HG02571 (cell line): ENCODE measurements around the gene PLAC9.
"Not testable (repeated sequence)": the region's sequence is repeated elsewhere in the genome, so short reads cannot be mapped to it uniquely, and the experiment has no call there.

Experiments
- ATAC-seq: cut with Tn5 transposase; IDR thresholded peaks from one replicate; pipeline ENCODE4 v1.9.1; 2021; ENCODE audit warnings: mild to moderate bottlenecking, moderate library complexity; ENCODE audit not compliant: unreplicated experiment

Gene PLAC9, protein sequence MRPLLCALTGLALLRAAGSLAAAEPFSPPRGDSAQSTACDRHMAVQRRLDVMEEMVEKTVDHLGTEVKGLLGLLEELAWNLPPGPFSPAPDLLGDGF

DNA sequence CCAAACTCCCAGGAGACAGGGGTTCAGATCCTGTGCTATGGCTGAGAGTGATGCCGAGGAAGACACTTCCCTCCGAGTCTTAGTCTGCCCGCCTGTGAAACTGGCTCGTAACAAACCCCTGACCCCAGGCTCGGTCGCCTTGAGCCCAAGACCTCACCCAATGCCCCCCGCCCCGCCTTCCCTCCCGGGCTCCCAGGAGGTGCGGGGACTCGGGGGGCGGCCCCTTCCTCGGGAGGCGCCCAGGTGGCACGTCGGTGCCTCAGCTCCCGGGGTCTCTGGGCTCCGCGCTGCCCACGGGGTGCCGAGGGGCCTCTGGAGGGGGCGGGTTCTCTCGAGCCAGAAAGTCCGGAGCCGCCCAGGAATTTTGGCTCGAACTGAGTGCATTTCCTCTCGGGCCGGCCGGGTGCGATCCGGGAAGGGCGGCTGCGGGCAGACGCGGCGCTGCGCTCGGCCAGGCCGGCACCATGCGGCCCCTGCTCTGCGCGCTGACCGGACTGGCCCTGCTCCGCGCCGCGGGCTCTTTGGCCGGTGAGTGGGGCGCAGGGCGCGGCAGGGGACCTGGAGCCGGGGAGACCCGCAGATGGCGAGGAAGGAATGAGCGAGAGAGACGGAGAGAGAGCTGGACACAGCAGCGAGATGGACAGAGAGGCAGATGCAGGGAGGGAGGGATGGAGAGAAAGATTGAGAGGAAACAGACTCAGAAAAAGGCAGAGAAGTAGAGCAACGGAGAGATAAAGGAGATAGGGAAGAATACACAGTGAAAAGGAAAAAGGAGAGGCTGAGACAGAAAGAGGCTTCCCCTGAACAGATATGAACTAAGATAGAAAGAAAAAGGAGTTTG is at the start of gene PLAC9:
Gene PLAC9, plus strand, starts transcription at position 432 of the 841 bp plus-strand sequence. Its CDS starts 33 bp downstream, at position 465.
- ATAC-seq, result no peak

DNA sequence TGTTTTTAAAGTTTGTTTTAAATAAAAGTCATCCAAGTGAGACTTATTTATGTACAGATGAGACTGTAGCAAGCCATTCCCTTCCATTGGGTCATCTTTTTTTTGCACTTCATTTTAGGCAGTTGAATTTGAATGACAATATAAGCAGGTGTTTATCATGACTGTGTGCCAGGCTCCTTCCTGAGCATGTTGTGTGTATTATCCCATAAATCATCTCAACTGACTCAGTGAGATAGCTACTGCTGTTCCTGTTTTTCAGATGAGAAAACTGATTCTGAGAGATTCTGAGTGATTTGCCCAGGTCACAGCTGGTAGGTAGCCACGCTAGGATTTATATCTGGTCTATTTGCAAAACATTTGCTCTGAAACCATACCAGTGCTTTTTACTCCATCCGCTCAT is 42.4 kb upstream of the PLAC9 start:
- ATAC-seq, result no peak

DNA sequence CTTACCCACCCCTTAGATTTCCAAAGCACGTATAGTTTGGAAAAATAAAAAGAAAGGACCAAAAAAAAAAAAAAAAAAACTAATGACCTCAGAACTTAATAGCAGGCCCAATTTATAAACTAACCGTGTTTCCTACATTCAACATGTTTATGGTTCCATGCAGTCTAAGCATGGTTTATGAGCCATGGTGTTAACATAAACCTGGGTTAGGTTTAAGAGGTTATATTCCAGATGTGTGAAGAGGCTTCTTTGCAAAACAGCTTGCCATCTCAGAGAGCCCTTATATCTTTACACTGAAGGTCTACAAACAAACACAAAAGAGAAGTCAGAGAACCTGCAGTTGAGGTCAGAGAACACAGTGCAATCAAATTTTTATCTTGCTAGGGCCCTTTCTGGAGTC is 38.3 kb upstream of the PLAC9 start:
- no peak for ATAC-seq

DNA sequence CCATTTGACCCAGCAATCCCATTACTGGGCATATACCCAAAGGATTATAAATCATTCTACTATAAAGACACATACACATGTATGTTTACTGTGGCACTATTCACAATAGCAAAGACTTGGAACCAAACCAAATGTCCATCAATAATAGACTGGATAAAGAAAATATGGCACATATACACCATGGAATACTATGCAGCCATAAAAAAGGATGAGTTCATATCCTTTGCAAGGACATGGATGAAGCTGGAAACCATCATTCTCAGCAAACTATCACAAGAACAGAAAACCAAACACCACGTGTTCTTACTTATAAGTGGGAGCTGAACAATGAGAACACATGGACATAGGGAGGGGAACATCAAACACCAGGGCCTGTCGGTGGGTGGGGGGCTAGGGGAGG is 34.3 kb upstream of the PLAC9 start:
- ATAC-seq, result not testable (repeated sequence)

DNA sequence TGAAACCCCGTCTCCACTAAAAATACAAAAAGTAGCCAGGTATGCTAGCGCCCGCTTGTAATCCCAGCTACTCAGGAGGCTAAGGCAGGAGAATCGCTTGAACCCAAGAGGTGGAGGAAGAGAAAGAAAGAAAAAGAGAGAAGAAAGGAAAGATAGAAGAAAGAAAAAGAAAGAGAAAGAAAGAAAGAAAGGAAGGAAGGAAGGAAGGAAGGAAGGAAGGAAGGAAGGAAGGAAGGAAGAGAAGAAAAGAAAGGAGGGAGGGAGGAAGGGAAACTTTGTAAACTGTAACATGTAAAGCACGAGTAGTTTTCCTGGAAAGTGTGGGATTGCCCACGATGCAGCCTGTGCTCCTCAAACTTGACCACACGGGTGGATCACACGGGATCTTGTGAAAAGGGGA is 33.2 kb upstream of the PLAC9 start:
- not testable (repeated sequence) for ATAC-seq

DNA sequence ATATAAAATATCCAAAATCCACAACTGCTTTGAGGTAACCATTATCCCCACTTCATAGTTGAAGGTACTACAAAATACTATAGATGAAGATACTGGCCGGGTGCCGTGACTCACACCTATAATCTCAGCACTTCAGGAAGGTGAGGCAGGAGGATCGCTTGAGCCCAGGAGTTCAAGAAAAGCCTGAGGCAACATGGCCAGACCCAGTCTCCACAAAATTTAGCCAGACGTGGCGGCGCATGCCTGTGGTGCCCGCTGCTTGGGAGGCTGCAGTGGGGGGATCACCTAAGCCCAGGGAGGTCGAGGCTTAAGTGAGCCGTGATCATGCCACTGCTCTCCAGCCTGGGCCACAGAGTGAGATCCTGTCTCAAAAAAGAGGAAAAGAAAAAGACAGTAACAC is 32.4 kb upstream of the PLAC9 start:
- no peak for ATAC-seq

DNA sequence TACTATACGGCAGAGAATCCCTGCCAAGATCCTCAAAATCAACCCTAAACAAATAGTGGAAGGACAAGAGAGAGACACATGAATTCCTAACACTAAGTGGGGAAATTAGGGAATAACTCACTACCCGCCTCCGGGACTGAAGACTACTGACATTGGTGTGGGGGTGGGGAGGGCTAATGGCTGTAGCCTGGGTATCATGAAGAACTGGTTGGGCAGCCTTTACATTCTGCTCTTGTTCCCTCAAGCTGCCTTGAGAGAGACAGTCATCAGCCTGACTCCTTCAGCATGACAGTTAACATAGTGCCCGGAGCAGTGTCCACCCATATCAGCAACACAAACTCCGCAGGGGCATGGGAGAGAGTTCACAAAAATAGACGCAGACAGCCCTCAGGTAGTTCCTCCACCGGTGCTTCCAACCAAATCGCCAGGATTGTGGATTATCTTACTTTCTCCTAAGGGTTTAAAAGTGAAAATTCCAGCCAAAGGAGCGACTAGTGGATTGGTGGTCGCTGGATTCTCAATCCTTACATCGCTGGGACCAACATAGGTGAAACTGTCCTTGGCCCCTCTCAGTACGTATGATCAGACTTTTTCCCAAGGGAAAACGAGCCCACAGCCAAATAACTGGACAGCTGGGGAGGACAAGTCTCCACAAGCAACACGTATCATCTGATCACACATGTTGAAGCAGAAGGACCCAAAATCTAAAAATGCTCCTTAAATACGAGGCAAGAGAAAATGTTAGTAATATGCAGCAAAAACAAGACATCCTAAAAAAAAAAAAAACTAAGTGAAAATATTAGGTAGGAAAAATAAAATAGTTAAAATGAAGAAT is 31.5 kb upstream of the PLAC9 start:
- no peak for ATAC-seq

DNA sequence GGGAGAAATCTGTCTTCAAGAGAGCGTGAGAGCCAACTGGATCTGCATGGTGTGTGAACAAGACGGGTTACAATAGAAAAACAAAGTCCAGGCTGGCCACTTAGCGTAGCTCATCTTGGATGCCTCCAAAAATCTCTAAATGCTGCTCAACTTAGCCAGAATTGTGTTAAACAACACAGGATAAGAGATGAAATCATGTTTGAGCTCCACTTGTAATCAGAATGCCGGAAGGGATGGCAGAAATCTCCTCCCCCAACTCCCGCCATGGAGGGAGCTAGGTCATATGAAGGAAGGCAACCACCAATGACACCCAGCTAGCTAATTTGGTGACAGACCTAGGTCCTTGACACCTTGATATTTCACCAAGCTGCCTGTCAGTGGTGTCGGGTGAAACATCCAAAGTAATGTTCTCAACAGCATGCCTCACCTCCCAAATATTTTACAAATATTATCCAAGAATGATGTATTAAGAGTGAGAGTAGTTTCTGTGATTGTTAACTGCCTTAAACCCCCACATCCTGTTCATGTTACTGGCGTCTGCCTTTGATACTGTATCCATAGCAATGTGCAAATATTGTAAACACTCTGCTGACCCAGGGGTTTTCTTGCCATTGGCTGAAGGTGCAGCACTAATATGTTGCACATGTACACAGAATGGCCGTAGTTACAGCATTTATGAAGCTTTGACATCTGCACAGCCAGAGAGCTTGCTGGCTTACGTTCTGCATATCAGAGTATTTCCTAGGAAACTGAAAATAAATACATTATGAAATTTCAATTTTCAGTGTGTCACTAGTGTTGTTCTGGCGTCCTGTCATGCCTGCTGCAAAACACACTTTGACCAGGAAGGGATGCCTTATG is 28.2 kb upstream of the PLAC9 start:
- peak; percentile 66 for ATAC-seq

DNA sequence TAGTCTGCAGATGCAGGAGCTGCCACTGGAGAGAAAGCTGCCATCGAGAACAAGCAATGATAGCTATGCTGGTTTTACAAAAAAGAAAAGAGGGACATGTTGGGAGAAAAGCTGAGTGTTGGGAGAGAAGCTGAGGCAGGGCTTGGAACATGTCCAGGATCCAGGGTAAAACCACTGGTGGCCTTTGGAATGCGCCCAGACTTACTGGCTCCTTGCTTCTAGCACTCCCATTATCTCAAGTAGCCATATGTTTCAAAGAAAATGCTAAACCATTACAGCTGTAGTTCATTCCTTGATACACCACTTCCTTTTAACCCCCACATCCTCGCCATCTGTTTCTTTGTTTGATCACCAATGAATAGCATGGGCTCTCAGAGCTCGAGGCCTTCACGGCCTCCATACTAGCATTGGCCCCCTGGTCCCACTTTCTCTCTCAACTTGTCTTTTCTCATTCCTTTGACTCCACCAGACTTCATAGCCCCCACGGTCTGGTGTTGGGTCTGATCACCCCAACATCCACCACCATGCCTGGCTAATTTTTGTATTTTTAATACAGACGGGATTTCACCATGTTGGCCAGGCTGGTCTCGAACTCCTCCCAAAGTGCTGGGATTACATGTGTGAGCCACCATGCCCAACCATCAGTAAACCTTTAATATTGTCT is 23.8 kb upstream of the PLAC9 start:
- no peak for ATAC-seq

DNA sequence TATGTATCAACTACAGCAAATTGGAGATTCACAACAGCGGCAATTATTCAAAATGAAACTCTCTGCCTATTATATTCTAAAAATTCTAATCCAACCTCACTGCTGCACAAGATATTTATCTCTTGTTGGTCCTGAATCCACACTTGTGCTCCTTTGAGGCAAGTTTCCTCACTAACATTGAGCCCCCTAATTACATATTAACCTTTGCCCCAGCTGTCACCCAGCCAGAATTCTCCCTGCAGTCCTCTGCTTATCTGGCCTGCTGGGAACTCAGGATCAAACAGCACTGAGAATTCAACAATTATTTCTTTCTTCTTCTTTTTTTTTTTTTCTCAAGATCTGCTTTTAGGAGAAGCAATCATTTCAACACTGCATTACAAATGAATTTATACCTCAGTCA is 21.5 kb upstream of the PLAC9 start:
- no peak for ATAC-seq

DNA sequence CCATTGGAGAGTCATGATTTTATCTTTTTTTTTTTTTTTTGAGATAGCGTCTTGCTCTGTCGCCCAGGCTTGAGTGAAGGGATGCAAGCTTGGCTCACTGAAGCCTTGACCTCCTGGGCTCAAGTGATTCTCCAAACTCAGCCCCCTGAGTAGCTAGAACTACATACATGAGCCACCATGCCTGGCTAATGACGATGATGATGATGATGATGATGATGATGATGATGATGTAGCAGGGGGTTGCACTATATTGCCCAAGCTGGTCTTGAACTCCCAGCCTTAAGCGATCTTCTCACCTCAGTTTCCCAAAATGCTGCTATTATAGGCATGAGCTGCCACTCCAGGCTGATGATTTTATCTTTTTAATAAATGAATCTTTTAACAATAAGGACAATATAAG is 13.9 kb upstream of the PLAC9 start:
- no peak for ATAC-seq

DNA sequence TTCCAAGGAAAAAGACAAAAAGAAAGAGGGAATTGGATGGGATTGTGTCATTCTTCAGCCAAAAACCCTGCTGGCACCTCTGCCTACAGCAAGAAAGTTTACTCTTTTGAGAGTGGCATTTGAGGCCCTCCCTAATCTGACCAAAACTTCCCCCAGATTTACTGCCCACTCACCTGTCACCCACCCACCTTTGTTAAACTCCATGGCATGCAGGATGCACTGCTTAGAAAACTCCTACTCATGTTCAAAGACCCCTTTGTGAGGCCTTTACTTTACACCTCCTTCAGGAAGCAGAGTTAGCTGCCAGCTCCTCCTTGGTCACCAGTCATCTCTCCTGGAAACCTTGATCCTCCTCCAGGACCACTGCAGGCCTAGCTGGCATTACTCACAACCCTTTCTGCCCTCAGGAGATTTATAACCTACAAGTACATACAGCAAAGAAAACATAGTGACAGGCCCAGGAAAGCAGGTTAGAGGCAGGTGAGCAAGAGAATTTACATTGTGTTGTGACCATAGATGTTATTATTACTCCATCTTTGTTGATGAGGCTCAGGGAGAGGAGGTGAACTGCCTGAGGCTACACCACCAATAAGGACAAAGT is 10.3 kb upstream of the PLAC9 start:
- no peak for ATAC-seq

DNA sequence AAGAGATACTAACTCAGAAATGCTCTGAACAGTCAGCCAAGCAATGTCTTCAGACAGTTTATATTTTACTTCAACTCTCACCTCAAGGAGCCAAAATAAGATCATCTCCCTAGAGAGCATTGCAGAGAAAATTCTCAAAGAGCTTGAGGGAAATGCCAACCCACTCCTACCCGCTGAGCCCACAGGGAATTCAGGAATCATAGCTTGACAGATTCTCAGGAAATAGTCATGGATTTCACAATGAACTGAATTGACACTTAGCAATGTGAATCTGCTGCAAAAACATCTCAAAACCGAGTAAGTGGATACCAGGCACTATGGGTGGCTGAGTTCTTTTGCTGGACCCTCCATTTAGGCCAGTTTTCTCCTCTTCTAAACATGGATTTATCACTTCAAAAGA is 9.8 kb upstream of the PLAC9 start:
- ATAC-seq, result no peak

DNA sequence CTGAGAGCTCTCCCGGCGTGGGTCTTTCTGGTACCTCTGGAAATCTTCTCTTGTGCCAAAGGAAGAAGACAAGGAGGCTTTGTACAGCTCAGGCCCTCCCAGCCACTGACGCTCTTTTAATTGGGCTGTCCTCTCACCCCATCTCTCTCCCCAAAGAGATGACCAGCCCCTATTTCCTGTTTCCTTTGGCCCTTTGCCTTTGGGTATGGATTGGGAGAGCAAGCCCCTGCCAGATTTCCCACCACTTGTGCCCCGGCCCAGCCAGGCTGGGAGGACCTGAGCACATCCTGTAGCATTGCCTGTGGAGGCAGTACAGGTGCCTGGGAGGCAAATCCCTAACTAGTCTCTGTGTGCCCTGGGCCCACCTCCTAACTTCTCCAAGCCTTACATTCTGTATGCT is 5.7 kb upstream of the PLAC9 start:
- ATAC-seq, result no peak

DNA sequence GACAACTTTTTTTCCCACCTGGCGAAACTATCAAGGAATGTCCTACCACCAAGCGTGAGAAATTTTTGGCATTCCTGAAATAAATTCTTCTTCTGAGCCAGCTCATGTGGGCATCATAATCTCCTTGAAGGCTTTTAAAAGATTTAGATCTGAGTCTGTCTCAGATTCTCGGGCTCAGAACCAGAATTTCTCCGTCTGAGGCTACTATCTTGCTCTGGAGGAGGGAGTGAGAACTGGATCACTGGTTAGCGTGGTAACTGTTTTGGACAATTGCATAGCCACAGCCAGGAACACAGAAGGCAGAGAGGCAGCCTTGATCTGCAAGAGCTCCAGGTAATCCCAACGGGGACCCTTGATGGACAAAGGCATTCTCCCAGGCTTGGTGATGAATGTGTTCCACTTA is 1.0 kb upstream of the PLAC9 start:
- no peak for ATAC-seq

DNA sequence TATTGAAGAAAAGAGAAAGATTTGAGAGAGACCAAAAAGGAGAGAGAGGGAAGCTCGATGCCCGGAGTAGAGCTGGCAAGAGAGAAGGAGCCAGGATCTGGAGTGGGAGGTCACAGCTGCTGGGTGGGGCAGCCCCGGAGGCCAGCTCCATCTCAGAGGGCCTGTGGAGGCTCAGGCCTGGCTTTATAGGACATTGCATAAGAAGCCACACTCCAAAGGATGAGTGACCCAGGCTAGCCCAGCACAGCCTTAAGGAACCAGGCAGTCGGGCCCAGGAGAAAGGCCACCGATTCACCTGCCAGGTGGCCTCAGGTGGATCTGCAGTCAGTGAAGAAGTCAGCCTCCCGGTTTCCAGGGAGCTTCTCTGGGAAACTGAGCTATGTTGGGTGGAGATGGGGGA is 676 bp downstream of the PLAC9 start:
- ATAC-seq, result no peak

DNA sequence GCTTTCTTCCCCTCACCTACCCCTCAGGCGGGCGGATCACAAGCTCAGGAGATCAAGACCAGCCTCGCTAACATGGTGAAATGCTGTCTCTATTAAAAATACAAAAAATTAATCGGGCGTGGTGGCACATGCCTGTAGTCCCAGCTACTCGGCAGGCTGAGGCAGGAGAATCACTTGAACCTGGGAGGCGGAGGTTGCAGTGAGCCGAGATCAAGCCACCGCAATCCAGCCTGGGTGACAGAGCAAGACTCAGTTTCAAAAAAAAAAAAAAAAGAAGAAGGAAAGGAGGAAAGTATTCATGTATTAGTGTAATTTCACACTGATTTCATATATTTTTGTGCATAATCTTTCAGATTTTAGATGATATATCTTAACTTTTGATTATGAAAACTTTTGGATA is 1.2 kb downstream of the PLAC9 start:
- ATAC-seq, result not testable (repeated sequence)

DNA sequence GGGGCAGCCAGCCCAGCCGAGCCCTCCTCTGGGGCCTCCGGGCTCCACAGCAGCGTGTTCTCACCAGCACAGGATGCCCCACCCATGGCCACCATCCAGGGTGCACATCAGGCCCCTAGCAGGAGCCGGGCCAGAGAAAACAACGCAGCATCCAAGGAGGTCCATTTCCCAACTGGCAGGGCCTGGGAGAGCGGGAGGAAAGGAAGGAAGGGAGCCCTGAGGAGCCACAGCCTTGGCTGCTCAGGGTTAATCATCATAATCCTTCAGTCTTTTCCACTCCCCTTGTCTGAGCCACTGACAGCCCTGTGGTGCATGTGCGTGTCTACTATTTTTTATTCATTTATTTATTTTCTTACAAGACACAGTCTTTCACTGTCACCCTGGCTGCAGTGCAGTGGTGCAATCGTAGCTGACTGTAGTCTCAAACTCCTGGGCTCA is 3.6 kb downstream of the PLAC9 start:
- ATAC-seq, result no peak

DNA sequence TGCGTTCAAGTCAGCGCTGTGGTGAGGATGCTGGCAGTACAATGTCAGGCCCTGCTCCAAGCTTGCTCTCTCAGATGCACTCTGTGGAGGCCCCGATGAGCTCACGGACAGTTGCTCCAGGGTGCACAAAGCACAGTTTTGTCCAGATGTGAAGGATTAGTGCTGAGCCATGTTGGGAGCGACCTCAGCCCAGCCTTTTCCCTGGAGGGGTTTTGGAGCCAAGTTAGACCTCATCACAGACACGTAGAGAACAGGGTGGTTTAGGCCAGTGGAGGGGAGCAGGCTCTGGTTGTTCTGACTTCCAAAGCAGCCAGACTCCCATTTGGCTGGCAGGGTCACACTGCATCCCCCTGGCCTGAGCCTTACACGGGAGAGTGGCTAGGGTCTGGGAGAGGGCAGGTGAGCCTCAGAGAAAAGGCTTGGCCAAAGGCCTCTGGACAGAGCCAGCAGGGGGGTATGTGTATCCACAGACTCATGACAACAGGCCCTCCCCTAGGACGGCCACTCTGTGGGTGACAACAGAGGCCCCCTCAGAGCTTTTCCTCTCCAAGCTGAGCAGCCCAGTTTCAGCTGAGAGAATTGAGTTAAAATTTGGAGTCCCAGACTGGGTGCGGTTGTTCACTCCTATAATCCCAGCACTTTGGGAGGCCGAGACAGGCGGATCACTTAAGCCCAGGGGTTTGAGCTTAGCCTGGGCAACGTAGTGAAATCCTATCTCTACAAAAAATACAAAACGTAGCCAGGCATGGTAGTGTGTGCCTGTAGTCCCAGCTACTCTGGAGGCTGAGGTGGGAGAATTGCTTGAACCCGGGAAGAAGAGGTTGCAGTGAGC is 4.7 kb downstream of the PLAC9 start:
- no peak for ATAC-seq
